ENCODE measurements around the gene WNT9A.

Gene WNT9A

DNA sequence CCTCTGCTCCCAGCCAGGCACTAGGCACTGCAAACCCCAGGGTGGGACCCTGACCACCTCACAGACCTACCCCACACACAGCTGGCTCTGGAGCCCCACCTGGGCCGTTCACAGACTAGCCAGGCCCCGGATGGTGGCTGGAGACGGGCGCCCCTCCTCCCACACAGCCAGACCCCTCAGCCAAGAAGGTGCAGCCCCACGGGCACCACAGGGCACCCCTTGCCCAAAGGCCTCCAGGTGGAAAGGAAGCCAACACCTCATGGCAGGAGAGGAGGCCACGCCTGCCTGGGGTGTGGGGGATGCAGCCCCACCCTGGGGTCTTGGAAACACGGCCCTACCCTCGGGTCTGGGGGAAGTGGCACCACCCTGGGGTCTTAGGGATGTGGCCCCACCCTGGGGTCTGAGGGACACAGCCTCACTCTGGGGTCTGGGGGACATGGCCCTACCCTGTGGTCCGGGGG lies 44.6 kb downstream of the WNT9A start:
- DNase-seq (ENCODE audit: low read depth): no peak
- TF ChIP-seq, protein P1, sequence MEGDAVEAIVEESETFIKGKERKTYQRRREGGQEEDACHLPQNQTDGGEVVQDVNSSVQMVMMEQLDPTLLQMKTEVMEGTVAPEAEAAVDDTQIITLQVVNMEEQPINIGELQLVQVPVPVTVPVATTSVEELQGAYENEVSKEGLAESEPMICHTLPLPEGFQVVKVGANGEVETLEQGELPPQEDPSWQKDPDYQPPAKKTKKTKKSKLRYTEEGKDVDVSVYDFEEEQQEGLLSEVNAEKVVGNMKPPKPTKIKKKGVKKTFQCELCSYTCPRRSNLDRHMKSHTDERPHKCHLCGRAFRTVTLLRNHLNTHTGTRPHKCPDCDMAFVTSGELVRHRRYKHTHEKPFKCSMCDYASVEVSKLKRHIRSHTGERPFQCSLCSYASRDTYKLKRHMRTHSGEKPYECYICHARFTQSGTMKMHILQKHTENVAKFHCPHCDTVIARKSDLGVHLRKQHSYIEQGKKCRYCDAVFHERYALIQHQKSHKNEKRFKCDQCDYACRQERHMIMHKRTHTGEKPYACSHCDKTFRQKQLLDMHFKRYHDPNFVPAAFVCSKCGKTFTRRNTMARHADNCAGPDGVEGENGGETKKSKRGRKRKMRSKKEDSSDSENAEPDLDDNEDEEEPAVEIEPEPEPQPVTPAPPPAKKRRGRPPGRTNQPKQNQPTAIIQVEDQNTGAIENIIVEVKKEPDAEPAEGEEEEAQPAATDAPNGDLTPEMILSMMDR (IDR thresholded peaks at IDR 0.05; ENCODE audit: low read length, missing control alignments): no peak
- H3K4me3 ChIP-seq (replicated peaks; ENCODE audit: low read depth, low read length): no peak overlapping the region

GRCh38 chr1:227902641-227902990 lies 45.1 kb downstream of the WNT9A start:
- H3K4me3 ChIP-seq (replicated peaks; ENCODE audit: low read depth, low read length): no peak overlapping the region
- TF ChIP-seq, protein P1 (IDR thresholded peaks at IDR 0.05; ENCODE audit: low read length, missing control alignments): no peak
- DNase-seq (ENCODE audit: low read depth): no peak

- peak; percentile 16 for DNase-seq (ENCODE audit: low read depth)
- H3K4me3 ChIP-seq (replicated peaks; ENCODE audit: low read depth, low read length): no peak overlapping the region
- TF ChIP-seq, protein P1 (IDR thresholded peaks at IDR 0.05; ENCODE audit: low read length, missing control alignments): peak; percentile 1
Measured at GRCh38 chr1:227901906-227902640, 45.7 kb downstream of the WNT9A start.

GRCh38 chr1:227901239-227901905 lies 46.4 kb downstream of the WNT9A start:
- no peak overlapping the region for H3K4me3 ChIP-seq (replicated peaks; ENCODE audit: low read depth, low read length)
- no peak for DNase-seq (ENCODE audit: low read depth)
- TF ChIP-seq, protein P1 (IDR thresholded peaks at IDR 0.05; ENCODE audit: low read length, missing control alignments): no peak

GRCh38 chr1:227900571-227901051 lies 47.1 kb downstream of the WNT9A start:
- no peak overlapping the region for H3K4me3 ChIP-seq (replicated peaks; ENCODE audit: low read depth, low read length)
- TF ChIP-seq, protein P1 (IDR thresholded peaks at IDR 0.05; ENCODE audit: low read length, missing control alignments): no peak
- no peak for DNase-seq (ENCODE audit: low read depth)

DNA sequence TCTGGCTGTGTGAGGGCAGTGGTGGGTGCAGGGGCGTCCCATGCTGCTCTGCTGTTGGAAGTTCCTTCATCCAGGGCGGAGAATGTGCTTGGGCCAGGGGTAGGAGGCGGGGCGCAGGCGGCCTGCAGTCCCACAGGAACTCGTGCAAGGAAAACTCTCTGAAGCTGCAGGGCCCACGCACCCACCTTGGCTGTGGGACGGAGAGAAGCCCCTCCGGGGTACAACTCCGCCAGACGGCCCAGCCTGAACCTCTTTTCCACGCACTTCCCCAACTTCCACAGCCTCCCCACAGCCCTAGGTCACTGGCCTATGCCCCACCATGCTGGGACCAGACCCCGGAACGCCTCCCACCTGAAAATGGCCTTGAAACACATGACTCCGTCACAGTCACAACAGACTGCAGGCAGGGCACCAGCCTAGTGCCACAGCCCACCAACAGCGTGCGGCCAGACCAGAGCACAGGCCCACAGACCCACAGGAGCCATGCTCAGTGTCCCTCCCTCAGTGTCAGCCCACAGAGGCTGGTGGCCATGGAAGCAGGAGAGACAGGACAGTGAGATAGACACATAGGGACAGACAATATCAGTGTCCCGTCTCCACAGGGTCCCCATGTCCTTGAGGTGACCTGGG lies 47.8 kb downstream of the WNT9A start:
- DNase-seq (ENCODE audit: low read depth): no peak
- TF ChIP-seq, protein P1 (IDR thresholded peaks at IDR 0.05; ENCODE audit: low read length, missing control alignments): no peak
- no peak overlapping the region for H3K4me3 ChIP-seq (replicated peaks; ENCODE audit: low read depth, low read length)

Measured in fibroblast of pulmonary artery (primary cell).